Medulla oblongata (tissue), 1 donor: ENCODE results near the gene CYP2D6.
"Not testable (repeated sequence)": the region's sequence is repeated elsewhere in the genome, so short reads cannot be mapped to it uniquely, and the experiment has no call there.

Experiments used
- DNase-seq: peaks from one replicate; pipeline ENCODE4 v3.0.0-alpha.2; 2015; ENCODE audit errors: extremely low spot score

CYP2D6 gene

DNA sequence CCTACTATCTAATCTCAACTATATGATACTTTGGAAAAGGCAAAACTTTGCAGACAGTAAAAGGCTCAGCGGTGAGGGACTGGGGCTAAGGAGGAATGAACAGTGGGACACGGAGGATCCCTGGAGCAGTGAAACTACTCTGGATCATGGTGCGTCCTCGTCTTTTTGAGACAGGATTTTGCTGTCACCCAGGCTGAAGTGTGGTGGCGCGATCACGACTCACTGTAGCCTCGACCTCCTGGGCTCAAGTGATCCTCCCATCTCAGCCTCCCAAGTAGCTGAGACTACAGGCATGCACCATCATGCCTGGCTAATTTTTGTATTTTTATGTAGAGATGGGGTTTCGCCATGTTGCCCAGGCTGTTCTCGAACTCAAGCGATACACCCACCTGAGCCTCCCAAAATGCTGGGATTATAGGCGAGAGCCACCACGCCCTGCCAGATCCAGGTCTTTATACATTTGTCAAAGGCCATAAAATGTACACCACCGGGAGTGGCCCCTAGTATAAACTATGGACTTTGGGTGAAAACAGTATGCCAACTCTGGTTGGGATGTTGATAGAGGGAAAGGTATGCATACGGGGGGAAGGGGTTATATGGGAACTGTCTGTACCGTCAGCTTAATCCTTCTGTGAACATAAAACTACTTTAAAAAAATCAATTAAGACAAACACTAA, 28.0 kb upstream of the CYP2D6 start:
- no peak for DNase-seq

DNA sequence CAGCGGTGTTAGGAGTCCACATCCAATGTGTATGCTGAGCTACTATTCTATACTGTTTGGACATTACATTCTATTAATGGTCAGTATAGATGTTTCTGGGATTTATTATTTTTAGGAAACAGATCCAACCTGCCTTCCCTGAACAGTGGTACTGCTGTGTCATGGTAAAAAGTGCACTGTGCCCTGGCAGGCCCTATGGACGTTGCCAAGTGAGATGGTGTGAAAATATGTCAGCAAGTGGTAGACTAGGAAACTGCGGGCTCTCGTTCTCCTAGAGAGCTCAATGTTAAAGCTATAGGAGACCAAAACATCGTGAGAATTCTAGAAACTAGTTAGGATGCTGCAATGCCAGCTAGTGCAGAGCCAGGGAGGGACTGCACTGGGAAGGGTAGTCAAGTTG, 26.0 kb upstream of the CYP2D6 start:
- no peak for DNase-seq

DNA sequence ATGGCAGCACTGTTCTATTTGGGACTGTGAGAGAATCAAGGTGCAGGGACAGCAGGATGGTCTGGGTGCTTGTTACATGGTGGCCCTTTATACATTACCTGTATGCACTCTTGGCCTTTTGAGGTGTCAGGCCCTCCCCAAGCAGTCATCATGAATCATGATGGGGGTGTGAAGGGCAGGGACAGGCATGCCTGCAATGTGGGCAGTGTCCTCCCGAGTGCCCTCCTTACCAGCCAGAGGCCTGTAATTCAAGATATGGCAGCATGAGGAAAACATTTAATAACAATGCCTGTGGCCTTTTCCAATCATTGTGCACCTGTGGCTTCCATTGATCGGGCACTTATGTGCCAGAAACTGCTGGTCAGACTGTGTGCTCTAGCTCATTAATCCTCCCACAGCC, 25.5 kb upstream of the CYP2D6 start:
- DNase-seq: no peak

DNA sequence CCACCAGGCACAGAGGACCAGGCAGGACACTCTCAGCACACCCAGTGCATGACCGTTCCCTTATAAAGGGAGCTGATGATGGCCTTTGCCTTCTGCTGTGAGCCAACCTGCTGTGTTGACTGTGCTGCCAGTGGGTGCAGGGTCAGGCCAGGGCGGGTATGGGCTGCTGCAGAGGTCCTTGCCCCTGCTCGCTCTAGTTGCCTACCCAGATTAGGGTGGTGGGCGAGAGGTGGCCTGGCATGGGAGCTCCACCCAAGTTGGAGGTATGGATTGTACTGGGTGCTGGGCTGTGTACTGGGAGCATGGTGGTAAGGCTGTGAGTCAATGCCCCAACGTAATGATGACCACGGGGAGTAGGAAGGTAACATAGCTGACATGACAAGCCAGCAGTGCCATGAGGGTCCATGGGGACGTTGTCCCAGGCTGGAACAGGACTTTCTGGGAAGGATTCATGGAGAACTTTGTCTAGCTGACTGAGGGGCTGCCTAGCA, 24.5 kb upstream of the CYP2D6 start:
- no peak for DNase-seq

DNA sequence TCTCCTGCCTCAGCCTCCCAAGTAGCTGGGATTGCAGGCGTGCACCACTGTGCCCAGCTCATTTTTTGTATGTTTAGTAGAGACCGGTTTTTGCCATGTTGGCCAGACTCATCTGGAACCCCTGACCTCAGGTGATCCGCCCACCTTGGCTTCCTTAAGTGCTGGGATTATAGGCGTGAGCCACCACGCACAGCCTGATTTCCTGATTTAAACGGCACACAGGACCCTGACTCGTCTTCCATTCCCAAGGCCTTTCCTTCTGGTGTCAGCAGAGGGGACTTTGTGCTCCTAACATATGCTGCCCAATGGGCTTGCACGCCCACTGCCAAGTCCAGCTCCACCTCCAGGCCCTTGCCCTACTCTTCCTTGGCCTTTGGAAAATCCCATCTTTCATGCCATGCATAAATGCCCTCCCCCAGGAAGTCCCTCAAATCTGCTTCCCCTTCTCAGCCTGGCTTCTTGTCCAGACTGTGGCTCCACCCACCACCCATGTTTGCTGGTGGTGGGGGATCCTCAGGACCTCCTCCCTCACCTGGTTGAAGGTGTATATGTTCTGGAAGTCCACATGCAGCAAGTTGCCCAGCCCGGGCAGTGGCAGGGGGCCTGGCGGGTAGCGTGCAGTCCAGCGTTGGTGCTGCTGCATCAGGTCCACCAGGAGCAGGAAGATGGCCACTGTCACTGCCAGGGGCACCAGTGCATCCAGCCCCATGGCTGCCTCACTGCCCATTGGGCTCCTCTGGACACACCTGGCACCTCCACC, 23.9 kb upstream of the CYP2D6 start:
- DNase-seq: no peak

DNA sequence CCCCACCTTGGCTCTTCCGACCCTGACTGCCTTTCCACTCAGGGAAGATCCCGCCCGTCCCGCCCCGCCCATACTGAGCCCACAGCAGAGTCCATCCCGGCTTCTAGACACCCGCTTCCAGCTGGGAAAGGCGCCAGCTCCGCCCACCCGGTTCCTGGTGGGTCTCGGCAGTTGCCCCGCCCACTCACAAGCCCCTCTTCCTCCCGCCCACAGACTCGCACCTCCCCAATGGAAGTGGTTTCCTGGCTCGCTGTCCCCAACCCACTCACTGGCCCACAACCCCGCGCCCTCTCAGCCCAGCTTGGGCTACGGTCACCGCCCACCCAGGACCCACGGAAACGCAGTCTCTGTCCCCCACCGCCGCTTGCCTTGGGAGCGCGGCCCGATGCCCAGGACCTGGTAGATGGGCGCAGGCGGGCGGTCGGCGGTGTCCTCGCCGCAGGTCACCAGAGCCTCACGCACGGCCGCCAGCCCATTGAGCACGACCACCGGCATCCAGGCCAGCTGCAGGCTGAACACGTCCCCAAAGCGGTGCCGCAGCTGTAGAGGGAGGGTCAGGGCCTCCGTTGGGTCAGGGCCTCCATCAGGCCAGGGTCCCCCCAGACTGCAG, 22.2 kb upstream of the CYP2D6 start:
- no peak for DNase-seq

DNA sequence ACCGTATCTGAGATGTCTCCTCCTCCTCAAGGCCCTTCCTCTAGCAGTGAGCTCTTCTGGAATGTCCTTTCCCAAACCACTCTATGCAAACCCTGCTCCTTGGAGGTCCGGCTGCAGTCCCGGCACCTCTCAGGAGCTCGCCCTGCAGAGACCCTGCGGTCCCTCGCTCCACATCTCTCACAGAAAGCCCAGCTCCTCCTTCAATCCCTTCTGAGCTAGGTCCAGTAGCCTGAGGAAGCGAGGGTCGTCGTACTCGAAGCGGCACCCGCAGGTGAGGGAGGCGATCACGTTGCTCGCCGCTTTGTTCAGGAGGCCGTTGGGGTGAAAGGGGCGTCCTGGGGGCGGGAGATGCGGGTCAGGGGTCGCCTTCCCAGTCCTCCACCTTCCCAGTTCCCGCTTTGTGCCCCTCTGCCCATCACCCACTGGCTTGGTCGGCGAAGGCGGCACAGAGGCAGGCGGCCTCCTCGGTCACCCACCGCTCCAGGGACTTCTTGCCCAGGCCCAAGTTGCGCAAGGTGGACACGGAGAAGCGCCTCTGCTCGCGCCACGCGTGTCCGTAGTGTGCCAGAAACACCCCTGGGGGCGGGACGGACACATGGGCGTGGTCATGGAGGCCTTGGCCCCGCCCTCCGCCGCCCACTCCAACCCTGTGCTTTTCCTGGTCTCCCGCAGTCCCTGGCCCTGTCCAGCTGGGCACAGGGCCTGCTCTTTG, 21.5 kb upstream of the CYP2D6 start:
- no peak for DNase-seq

DNA sequence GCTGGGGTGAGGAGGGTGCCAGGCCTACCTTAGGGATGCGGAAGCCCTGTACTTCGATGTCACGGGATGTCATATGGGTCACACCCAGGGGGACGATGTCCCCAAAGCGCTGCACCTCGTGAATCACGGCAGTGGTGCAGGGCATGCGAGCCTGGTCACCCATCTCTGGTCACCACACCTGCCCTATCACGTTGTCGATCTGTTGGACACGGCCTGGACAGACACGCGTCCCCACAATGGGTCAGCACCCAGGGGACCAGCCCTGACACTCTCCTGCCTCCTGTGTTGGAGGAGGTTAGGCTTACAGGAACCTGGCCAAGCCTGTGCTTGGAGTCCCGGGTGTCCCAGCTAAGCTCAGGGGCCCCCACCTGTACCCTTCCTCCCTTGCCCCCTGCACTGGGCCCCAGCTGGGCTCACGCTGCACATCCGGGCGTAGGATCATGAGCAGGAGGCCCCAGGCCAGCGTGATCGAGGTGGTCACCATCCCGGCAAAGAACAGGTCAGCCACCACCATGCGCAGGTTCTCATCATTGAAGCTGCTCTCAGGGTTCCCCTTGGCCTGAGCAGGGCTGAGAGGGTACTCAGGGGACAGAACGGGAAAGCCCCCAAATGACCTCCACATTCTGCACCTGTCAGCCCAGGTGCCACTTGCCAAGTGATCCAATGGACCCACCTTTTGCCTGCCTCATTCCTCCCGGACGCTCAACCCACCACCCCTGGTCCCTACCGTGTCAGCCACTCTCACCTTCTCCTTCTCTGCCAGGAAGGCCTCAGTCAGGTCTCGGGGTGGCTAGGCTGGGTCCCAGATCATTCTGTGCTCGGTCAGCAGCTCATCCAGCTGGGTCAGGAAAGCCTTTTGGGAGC, 20.3 kb upstream of the CYP2D6 start:
- no peak for DNase-seq

DNA sequence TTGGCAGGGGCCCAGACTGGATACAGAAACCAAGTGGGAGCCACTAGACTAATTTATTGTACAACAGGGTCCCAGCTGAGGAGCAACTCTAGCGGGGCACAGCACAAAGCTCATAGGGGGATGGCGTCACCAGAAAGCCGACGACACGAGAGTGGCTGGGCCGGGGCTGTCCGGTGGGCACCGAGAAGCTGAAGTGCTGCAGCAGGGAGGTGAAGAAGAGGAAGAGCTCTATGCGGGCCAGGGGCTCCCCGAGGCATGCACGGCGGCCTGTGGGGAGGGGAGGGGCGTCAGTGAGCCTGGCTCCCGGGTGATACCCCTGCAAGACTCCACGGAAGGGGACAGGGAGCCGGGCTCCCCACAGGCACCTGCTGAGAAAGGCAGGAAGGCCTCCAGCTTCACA, 19.2 kb upstream of the CYP2D6 start:
- DNase-seq: not testable (repeated sequence)

DNA sequence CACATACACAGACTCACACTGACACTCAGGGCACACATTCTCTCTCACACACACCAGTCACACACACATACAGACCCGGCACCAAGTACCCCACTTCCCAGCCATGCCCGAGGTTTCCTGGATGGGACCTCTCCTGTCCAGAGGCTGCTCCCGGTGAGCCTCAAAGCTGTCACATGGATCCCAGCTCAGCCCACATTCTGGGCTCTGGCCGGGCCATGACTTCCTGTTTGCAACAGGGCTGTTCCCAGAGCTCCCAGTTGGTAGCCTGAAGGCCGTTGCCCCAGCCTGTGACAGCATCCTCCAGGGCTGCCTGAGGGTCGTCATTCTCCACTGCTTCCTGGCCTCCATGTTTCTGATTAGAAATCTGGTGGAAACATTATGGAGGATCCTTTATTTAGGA, 14.6 kb upstream of the CYP2D6 start:
- DNase-seq: no peak

DNA sequence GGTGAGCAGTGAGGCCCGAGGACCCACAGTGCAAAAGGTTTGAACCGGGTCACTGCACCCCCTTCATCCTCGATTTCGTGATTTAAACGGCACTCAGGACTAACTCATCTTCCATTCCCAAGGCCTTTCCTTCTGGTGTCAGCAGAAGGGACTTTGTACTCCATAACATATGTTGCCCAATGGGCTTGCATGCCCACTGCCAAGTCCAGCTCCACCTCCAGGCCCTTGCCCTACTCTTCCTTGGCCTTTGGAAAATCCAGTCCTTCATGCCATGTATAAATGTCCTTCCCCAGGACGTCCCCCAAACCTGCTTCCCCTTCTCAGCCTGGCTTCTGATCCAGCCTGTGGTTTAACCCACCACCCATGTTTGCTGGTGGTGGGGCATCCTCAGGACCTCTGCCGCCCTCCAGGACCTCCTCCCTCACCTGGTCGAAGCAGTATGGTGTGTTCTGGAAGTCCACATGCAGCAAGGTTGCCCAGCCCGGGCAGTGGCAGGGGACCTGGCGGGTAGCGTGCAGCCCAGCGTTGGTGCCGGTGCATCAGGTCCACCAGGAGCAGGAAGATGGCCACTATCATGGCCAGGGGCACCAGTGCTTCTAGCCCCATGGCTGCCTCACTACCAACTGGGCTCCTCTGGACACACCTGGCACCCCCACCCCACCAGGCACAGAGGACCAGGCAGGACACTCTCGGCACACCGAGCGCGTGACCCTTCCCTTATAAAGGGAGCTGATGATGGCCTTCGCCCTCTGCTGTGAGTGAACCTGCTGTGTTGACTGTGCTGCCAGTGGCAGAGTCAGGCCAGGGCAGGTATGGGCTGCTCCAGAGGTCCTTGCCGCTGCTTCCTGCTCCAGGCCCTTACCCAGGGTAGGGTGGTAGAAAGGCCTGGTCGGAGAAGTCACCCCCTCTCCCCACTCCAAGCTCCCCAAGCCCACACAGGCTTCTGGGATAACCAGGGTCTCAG, 13.5 kb upstream of the CYP2D6 start:
- not testable (repeated sequence) for DNase-seq

DNA sequence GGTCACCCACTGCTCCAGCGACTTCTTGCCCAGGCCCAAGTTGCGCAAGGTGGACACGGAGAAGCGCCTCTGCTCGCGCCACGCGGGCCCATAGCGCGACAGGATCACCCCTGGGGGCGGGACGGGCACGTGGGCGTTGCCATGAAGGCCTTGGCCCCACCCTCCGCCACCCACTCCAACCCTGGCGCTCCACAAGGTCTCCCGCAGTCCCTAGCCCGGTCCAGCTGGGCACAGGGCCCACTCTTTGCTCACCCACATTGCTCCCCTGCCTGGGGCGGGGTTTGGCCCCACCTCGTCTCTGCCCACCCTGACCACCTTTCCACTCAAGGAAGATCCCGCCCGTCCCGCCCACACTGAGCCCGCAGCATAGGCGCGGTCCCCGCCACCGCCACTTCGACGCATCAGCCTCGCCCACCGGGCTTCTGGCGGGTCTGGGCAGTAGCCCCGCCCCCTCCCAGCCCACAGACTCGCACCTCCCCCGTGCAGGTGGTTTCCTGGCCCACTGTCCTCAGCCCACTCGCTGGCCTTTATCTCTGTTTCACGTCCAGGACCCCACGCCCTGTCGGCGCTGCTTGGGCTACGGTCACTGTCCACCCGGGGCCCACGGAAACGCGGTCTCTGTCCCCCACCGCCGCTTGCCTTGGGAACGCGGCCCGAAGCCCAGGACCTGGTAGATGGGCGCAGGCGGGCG, 12.3 kb upstream of the CYP2D6 start:
- DNase-seq: no peak

DNA sequence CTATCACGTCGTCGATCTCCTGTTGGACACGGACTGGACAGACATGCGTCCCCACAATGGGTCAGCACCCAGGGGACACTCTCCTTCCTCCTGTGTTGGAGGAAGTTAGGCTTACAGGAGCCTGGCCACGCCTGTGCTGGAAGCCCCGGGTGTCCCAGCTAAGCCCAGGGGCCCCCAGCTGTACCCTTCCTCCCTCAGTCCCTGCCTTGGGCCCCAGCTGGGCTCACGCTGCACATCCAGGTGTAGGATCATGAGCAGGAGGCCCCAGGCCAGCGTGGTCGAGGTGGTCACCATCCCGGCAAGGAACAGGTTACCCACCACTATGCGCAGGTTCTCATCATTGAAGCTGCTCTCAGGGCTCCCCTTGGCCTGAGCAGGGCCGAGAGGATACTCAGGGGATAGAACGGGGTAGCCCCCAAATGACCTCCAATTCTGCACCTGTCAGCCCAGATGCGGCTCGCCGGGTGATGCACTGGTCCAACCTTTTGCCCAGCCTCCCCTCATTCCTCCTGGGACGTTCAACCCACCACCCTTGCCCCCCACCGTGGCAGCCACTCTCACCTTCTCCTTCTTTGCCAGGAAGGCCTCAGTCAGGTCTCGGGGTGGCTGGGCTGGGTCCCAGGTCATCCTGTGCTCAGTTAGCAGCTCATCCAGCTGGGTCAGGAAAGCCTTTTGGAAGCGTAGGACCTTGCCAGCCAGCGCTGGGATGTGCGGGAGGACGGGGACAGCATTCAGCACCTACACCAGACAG, 10.9 kb upstream of the CYP2D6 start:
- not testable (repeated sequence) for DNase-seq

DNA sequence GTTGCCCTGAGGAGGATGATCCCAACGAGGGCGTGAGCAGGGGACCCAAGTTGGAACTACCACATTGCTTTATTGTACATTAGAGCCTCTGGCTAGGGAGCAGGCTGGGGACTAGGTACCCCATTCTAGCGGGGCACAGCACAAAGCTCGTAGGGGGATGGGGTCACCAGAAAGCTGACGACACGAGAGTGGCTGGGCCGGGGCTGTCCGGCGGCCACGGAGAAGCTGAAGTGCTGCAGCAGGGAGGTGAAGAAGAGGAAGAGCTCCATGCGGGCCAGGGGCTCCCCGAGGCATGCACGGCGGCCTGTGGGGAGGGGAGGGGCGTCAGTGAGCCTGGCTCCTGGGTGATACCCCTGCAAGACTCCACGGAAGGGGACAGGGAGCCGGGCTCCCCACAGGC, 9.5 kb upstream of the CYP2D6 start:
- not testable (repeated sequence) for DNase-seq

DNA sequence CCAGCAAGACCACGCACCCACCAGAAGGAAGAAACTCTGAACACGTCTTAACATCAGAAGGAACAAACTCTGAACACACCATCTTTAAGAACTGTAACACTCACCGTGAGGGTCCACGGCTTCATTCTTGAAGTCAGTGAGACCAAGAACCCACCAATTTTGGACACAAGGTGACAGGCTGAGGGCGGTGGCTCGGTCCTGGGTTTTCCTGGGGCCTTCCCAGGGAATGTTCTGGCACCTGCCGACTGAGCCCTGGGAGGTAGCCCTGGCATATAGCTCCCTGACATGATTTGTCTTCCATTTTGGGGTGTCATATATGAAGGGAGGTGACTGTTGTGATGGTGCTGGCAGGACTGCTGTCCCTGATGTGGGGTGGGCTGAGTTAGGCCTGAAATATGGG, 8.9 kb upstream of the CYP2D6 start:
- DNase-seq: not testable (repeated sequence)

DNA sequence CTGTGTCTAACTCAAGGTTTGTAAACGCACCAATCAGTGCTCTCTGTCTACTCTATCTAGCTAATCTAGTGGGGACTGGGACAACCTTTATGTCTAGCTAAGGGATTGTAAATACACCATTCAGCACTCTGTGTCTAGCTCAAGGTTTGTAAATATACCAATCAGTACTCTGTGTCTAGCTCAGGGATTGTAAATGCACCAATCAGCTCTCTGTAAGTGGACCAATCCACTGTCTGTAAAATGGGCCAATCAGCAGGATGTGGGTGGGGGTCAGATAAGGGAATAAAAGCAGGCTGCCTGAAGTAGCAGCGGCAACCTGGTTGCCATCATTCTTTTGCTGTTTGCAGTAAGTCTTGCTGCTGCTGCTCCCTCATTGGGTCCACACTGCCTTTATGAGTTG, 8.4 kb upstream of the CYP2D6 start:
- DNase-seq: no peak

DNA sequence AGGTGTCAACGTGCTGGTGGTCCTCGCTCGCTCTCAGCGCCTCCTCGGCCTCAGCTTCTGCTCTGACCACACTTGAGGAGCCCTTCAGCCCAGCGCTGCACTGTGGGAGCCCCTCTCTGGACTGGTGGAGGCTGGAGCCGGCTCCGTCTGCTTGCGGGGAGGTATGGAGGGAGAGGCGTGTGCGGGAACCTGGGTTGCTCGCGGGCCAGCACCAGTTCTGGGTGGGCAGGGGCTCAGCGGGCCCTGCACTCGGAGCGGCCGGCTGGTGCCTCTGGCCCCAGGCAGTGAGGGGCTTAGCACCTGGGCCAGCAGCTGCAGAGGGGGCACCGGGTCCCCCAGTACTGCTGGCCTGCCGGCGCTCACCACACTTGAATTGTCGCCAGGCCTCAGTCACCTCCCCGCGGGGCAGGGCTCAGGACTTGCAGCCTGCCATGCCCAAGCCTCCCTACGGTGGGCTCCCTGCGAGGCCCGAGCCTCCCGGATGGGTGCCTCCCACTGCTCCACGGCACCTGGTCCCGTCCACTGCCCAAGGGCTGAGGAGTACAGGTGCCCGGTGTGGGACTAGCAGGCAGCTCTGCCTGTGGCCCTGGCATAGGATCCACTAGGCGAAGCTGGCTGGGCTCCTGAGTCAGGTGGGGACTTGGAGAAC, 7.6 kb upstream of the CYP2D6 start:
- no peak for DNase-seq

DNA sequence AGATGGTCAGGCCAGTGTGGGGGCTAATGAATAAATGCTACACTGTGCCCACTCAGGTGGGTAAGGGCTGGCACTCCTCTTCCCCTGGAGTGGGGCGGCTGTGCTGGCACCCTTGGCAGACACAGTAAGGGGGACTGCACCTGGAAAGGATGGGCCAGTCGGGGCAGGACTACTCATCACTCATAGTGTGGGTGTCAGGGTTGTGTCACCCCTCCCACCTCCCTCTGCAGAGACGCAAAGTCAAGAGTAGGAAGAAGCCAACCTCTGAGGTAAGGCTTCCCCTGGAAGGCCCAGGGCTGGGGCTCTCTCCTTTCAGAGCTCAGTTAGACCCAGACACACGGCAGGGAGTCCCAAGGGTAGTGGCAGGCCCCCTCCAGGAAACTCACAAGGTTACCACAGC, 5.1 kb upstream of the CYP2D6 start:
- not testable (repeated sequence) for DNase-seq
